Epithelial cell of esophagus (primary cell): Measurements from ENCODE around the gene SHOX.

ENCODE experiments used
- DNase-seq: peaks from one replicate; pipeline ENCODE4 v3.0.0; 2010; ENCODE audit warnings: low read depth
- H3K4me3 ChIP-seq: 2 replicates; pipeline ENCODE4 v1.5.1; 2011; ENCODE audit warnings: mild to moderate bottlenecking, low read length, control low read depth
- CTCF ChIP-seq: IDR thresholded peaks from 2 replicates; pipeline ENCODE4 v1.5.1; 2011; ENCODE audit warnings: low read depth, mild to moderate bottlenecking, low read length, control low read depth, inconsistent platforms; ENCODE audit not compliant: insufficient read depth; ENCODE audit errors: missing control alignments

The SHOX gene

DNA sequence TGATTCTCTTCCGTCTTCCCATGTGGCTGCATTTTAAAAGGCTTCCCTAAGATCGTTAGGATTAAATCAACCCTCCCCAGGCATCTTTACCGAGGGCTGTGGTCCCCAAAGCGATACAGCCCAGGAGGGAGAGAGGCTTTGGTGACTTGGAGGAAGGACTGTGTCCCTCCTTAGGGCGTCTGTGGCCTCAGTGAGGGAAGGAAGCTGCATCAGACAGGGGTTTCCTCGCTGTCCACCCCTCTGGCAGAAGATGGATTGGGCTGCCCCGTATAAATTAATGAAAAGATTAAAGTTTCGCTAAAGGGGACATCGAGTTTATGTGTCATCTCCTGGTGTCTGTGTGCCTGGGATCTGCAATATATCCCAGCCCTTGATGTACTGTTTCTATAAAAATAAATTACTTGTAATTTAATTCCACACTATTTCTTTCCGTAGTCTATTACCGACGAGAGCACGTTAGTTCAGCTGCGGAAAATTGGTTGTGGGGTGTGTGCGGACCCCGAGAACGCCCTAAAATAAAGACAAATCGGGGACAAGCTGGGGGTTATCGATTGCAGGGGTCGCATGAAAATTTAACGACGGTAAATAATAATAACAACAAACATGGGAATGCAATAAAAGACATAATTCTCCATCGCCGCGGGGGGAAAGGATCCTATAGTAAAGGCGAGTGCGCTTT, 6.5 kb downstream of the SHOX start:
- no peak overlapping the region for H3K4me3 ChIP-seq
- TF ChIP-seq CTCF, result no peak
- DNase-seq, result no peak

DNA sequence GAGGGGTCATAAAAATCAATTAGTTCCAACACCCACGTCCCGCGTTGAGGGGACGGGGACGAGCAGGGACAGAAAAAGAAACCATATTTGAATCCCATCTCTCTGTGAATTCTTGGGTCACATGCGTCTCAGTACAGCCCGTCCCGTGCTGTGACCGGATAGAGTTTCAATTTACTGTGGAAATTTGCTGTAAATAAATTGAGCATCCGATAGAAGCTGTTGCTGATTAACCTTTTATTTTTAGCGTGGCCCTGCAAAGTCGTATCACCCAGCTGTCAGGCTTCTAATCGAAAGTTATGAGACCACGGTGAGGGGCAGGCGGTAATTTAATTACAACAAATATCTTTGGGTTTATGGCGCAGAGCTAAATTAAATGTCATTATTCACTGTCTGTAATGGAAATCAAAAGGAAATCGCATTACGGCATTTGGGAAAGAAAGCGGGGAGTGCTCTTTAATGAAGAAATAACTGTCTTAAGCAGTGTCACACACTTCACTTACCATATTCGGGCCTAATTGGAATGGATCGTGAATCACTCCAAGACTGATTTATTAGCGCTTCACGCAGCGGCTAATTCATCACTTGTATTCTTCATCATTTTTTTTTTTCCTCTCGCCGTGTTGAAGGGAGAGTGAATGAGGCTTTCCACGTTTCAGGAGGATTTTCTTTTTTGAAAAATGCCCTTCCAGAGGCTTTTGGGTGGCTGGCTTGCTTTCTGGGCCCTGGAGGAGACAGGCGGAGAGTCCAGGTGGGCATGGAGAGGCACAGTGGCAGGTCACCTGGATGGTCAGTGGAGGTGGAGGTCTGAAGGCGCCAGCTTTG, 7.3 kb downstream of the SHOX start:
- no peak for DNase-seq
- no peak for TF ChIP-seq CTCF
- H3K4me3 ChIP-seq, result no peak overlapping the region

DNA sequence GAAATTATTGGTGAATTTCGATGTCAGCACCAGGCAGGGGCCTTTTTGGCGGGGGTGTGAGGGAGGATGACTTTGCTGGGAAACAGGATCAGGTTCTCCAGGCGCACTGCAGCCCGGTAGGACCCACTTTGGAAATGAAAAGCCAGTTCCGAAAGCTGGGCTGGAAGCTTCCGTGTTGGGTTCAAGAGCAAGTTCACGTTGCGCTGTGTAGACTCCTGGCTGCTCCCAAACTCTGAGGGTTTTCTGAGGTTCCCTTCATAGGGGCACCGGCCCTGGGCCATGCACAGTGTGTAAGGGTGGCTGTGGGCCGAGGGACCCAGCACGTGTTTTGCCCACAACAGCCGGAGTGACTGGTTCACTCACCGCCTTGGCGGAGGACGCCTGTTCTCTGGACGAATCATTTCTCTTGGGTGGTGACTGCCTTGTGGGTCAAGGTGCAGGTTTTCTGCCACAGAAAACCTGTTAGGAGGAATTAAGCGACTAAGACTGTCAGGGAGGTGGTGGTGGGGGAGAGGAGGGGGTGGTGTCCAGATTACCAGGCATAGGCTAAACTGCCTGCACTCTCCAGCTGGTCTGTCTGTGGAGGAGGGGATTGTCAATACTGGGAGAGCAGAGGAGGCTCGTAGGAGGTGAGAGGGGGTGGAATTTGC, 8.0 kb downstream of the SHOX start:
- H3K4me3 ChIP-seq, result no peak overlapping the region
- no peak for DNase-seq
- TF ChIP-seq CTCF, result no peak

DNA sequence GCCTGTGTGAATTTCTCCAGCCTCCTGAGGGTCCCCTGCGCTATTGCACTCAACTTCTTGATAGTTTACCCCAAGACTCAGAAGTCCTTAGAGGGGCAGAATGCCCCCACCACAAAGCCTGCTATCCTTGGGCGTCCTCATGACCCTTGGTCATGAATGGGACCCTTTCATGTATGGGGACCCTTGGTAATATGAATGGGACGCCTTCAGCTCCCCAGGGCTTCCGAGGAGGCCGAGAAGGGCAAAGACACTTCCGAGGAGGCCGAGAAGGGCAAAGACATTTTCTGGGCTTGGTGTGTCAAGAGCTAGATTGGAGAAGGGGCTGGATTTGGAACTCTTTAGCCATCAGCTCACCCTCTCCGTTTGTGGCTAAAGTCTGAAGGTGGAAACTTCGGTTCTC, 8.6 kb downstream of the SHOX start:
- no peak overlapping the region for H3K4me3 ChIP-seq
- DNase-seq, result no peak

GRCh38 chrX:640641-641040, 10.1 kb downstream of the SHOX start:
- DNase-seq, result no peak
- no peak for TF ChIP-seq CTCF
- H3K4me3 ChIP-seq, result no peak overlapping the region

More for the DNA sequence above, 8.6 kb downstream of the SHOX start:
- no peak for TF ChIP-seq CTCF

- no peak overlapping the region for H3K4me3 ChIP-seq
- TF ChIP-seq CTCF, result no peak
- DNase-seq, result no peak
These were observed 11.3 kb downstream of the SHOX start for GRCh38 chrX:641671-642435.
